Measurements from ENCODE around the gene USP53.
"Not testable (repeated sequence)": the region's sequence is repeated elsewhere in the genome, so short reads cannot be mapped to it uniquely, and the experiment has no call there.

Gene USP53

GRCh38 chr4:119313237-119313636 lies 100.7 kb downstream of the USP53 start:
- no peaks in the 10 kb centered on the region for H3K9me3 ChIP-seq (ENCODE audit: control insufficient read depth in 2 of 2, low read length in 2 of 2)
- H3K27ac ChIP-seq (ENCODE audit: low read length): no peak overlapping the region
- no peaks in the 10 kb centered on the region for H3K27me3 ChIP-seq (ENCODE audit: control insufficient read depth in 1 of 2, insufficient read depth in 2 of 2, low read length in 2 of 2)
- no peaks in the 10 kb centered on the region for H3K36me3 ChIP-seq (ENCODE audit: control insufficient read depth in 2 of 2, insufficient read depth in 2 of 2, low read length in 2 of 2)
- H3K4me3 ChIP-seq (ENCODE audit: low read length in 2 of 2): no peak overlapping the region
- H3K4me1 ChIP-seq (ENCODE audit: control insufficient read depth, insufficient read depth, low read length): no peaks in the 10 kb centered on the region
- no peak overlapping the region for H3K9ac ChIP-seq (ENCODE audit: low read length in 2 of 2)

GRCh38 chr4:119314356-119314755 lies 101.8 kb downstream of the USP53 start:
- H3K4me1 ChIP-seq (ENCODE audit: control insufficient read depth, insufficient read depth, low read length): no peaks in the 10 kb centered on the region
- H3K9ac ChIP-seq (ENCODE audit: low read length in 2 of 2): no peak overlapping the region
- no peaks in the 10 kb centered on the region for H3K9me3 ChIP-seq (ENCODE audit: control insufficient read depth in 2 of 2, low read length in 2 of 2)
- no peak overlapping the region for H3K27ac ChIP-seq (ENCODE audit: low read length)
- H3K36me3 ChIP-seq (ENCODE audit: control insufficient read depth in 2 of 2, insufficient read depth in 2 of 2, low read length in 2 of 2): no peaks in the 10 kb centered on the region
- no peak overlapping the region for H3K4me3 ChIP-seq (ENCODE audit: low read length in 2 of 2)
- H3K27me3 ChIP-seq (ENCODE audit: control insufficient read depth in 1 of 2, insufficient read depth in 2 of 2, low read length in 2 of 2): no peaks in the 10 kb centered on the region

- no peaks in the 10 kb centered on the region for H3K36me3 ChIP-seq (ENCODE audit: control insufficient read depth in 2 of 2, insufficient read depth in 2 of 2, low read length in 2 of 2)
- H3K27ac ChIP-seq (ENCODE audit: low read length): no peak overlapping the region
- H3K27me3 ChIP-seq (ENCODE audit: control insufficient read depth in 1 of 2, insufficient read depth in 2 of 2, low read length in 2 of 2): no peaks in the 10 kb centered on the region
- no peaks in the 10 kb centered on the region for H3K9me3 ChIP-seq (ENCODE audit: control insufficient read depth in 2 of 2, low read length in 2 of 2)
- no peak overlapping the region for H3K9ac ChIP-seq (ENCODE audit: low read length in 2 of 2)
- no peaks in the 10 kb centered on the region for H3K4me1 ChIP-seq (ENCODE audit: control insufficient read depth, insufficient read depth, low read length)
- H3K4me3 ChIP-seq (ENCODE audit: low read length in 2 of 2): no peak overlapping the region
Observed at GRCh38 chr4:119315036-119315435, 102.5 kb downstream of the USP53 start.

- Histone ChIP-seq H3K36me3 (ENCODE audit: control insufficient read depth in 2 of 2, insufficient read depth in 2 of 2, low read length in 2 of 2) (no peaks in the 10 kb centered on the region), H3K4me1 (ENCODE audit: control insufficient read depth, insufficient read depth, low read length) (no peaks in the 10 kb centered on the region), H3K4me3 (ENCODE audit: low read length in 2 of 2) (no peak overlapping the region), H3K27me3 (ENCODE audit: control insufficient read depth in 1 of 2, insufficient read depth in 2 of 2, low read length in 2 of 2) (no peaks in the 10 kb centered on the region), H3K9me3 (ENCODE audit: control insufficient read depth in 2 of 2, low read length in 2 of 2) (no peaks in the 10 kb centered on the region), H3K9ac (ENCODE audit: low read length in 2 of 2) (no peak overlapping the region), H3K27ac (ENCODE audit: low read length) (no peak overlapping the region)
Observed at GRCh38 chr4:119317990-119318389, 105.5 kb downstream of the USP53 start.

GRCh38 chr4:119321921-119322687 lies 109.6 kb downstream of the USP53 start, which contains the start of gene FABP2:
Gene FABP2, minus strand, starts transcription at chr4:119322138. Its CDS starts 36 bp downstream, at chr4:119322102.
- H3K27ac ChIP-seq (ENCODE audit: low read length): no peak within 1 kb of the TSS
- no peak within 1 kb of the TSS for H3K4me3 ChIP-seq (ENCODE audit: low read length in 2 of 2)
- H3K9me3 ChIP-seq (ENCODE audit: control insufficient read depth in 2 of 2, low read length in 2 of 2): no peaks in the 10 kb centered on the region
- no peaks in the 10 kb centered on the region for H3K36me3 ChIP-seq (ENCODE audit: control insufficient read depth in 2 of 2, insufficient read depth in 2 of 2, low read length in 2 of 2)
- H3K27me3 ChIP-seq (ENCODE audit: control insufficient read depth in 1 of 2, insufficient read depth in 2 of 2, low read length in 2 of 2): no peaks in the 10 kb centered on the region
- no peak within 1 kb of the TSS for H3K9ac ChIP-seq (ENCODE audit: low read length in 2 of 2)
- H3K4me1 ChIP-seq (ENCODE audit: control insufficient read depth, insufficient read depth, low read length): no peaks in the 10 kb centered on the region

GRCh38 chr4:119328695-119329094 lies 116.2 kb downstream of the USP53 start:
- no peaks in the 10 kb centered on the region for H3K36me3 ChIP-seq (ENCODE audit: control insufficient read depth in 2 of 2, insufficient read depth in 2 of 2, low read length in 2 of 2)

GRCh38 chr4:119329835-119330620 lies 117.5 kb downstream of the USP53 start:
- Histone ChIP-seq H3K27me3 (ENCODE audit: control insufficient read depth in 1 of 2, insufficient read depth in 2 of 2, low read length in 2 of 2) (no peaks in the 10 kb centered on the region), H3K9me3 (ENCODE audit: control insufficient read depth in 2 of 2, low read length in 2 of 2) (no peaks in the 10 kb centered on the region), H3K4me3 (ENCODE audit: low read length in 2 of 2) (no peak overlapping the region), H3K27ac (ENCODE audit: low read length) (no peak overlapping the region), H3K4me1 (ENCODE audit: control insufficient read depth, insufficient read depth, low read length) (no peaks in the 10 kb centered on the region), H3K36me3 (ENCODE audit: control insufficient read depth in 2 of 2, insufficient read depth in 2 of 2, low read length in 2 of 2) (no peaks in the 10 kb centered on the region), H3K9ac (ENCODE audit: low read length in 2 of 2) (no peak overlapping the region)

More at GRCh38 chr4:119328695-119329094, 116.2 kb downstream of the USP53 start:
- H3K9ac ChIP-seq (ENCODE audit: low read length in 2 of 2): no peak overlapping the region
- H3K9me3 ChIP-seq (ENCODE audit: control insufficient read depth in 2 of 2, low read length in 2 of 2): no peaks in the 10 kb centered on the region
- no peaks in the 10 kb centered on the region for H3K4me1 ChIP-seq (ENCODE audit: control insufficient read depth, insufficient read depth, low read length)
- no peak overlapping the region for H3K4me3 ChIP-seq (ENCODE audit: low read length in 2 of 2)
- H3K27ac ChIP-seq (ENCODE audit: low read length): no peak overlapping the region
- H3K27me3 ChIP-seq (ENCODE audit: control insufficient read depth in 1 of 2, insufficient read depth in 2 of 2, low read length in 2 of 2): no peaks in the 10 kb centered on the region

GRCh38 chr4:119336332-119336979 lies 123.9 kb downstream of the USP53 start:
- not testable (repeated sequence) for H3K4me1 ChIP-seq (ENCODE audit: control insufficient read depth, insufficient read depth, low read length); H3K9me3 ChIP-seq (ENCODE audit: control insufficient read depth in 2 of 2, low read length in 2 of 2); H3K36me3 ChIP-seq (ENCODE audit: control insufficient read depth in 2 of 2, insufficient read depth in 2 of 2, low read length in 2 of 2); H3K27me3 ChIP-seq (ENCODE audit: control insufficient read depth in 1 of 2, insufficient read depth in 2 of 2, low read length in 2 of 2); H3K27ac ChIP-seq (ENCODE audit: low read length); H3K9ac ChIP-seq (ENCODE audit: low read length in 2 of 2); H3K4me3 ChIP-seq (ENCODE audit: low read length in 2 of 2)

GRCh38 chr4:119337010-119337409 lies 124.5 kb downstream of the USP53 start:
- H3K4me1 ChIP-seq (ENCODE audit: control insufficient read depth, insufficient read depth, low read length): no peaks in the 10 kb centered on the region
- no peaks in the 10 kb centered on the region for H3K27me3 ChIP-seq (ENCODE audit: control insufficient read depth in 1 of 2, insufficient read depth in 2 of 2, low read length in 2 of 2)
- no peak overlapping the region for H3K4me3 ChIP-seq (ENCODE audit: low read length in 2 of 2)
- no peaks in the 10 kb centered on the region for H3K36me3 ChIP-seq (ENCODE audit: control insufficient read depth in 2 of 2, insufficient read depth in 2 of 2, low read length in 2 of 2)
- no peak overlapping the region for H3K27ac ChIP-seq (ENCODE audit: low read length)
- no peak overlapping the region for H3K9ac ChIP-seq (ENCODE audit: low read length in 2 of 2)
- no peaks in the 10 kb centered on the region for H3K9me3 ChIP-seq (ENCODE audit: control insufficient read depth in 2 of 2, low read length in 2 of 2)

GRCh38 chr4:119339895-119340294 lies 127.4 kb downstream of the USP53 start:
- H3K36me3 ChIP-seq (ENCODE audit: control insufficient read depth in 2 of 2, insufficient read depth in 2 of 2, low read length in 2 of 2); H3K27me3 ChIP-seq (ENCODE audit: control insufficient read depth in 1 of 2, insufficient read depth in 2 of 2, low read length in 2 of 2); H3K4me1 ChIP-seq (ENCODE audit: control insufficient read depth, insufficient read depth, low read length); H3K4me3 ChIP-seq (ENCODE audit: low read length in 2 of 2); H3K9me3 ChIP-seq (ENCODE audit: control insufficient read depth in 2 of 2, low read length in 2 of 2); H3K9ac ChIP-seq (ENCODE audit: low read length in 2 of 2); H3K27ac ChIP-seq (ENCODE audit: low read length): not testable (repeated sequence)
